BJ (cell line): ENCODE data around the gene ATE1. TPM values are rescaled to one million over a fixed set of nuclear protein-coding genes. Genes with fewer than 3 reads are reported as not detected.

ENCODE experiments used
- CTCF ChIA-PET: fragments of 350-600 bp; formaldehyde crosslinking; extraction: SDS; loops from one replicate; lab custom pipeline; 2021; ENCODE audit warnings: antibody characterized with exemption, inconsistent platforms; lab: Yijun Ruan, JAX
- POLR2A ChIA-PET: fragments of 300-600 bp; sonication (Branson Sonifier 250); formaldehyde crosslinking; extraction: SDS; loops from one replicate; lab custom pipeline; 2021; ENCODE audit warnings: antibody characterized with exemption; lab: Charles Lee
- DNase-seq: peaks from one replicate; pipeline ENCODE4 v3.0.0-alpha.2; 2011; ENCODE audit warnings: low read depth
- H3K27me3 ChIP-seq: 2 replicates; pipeline ENCODE4 v1.6.0; 2011; ENCODE audit warnings: low read length; ENCODE audit not compliant: control insufficient read depth, insufficient read depth
- H3K36me3 ChIP-seq: 2 replicates; pipeline ENCODE4 v1.5.1; 2011; ENCODE audit warnings: low read length; ENCODE audit not compliant: control insufficient read depth, insufficient read depth
- H3K4me3 ChIP-seq: 2 replicates; pipeline ENCODE4 v1.5.1; 2011; ENCODE audit warnings: low read depth, mild to moderate bottlenecking, control low read depth, low read length
- CTCF ChIP-seq: IDR thresholded peaks from 2 replicates; pipeline ENCODE4 v1.5.1; 2011; ENCODE audit warnings: low read depth, mild to moderate bottlenecking, control low read depth, inconsistent platforms, low read length, moderate library complexity; ENCODE audit not compliant: insufficient read depth
- polyA plus RNA-seq: library from polyadenylated mRNA; depleted of rRNA; stranded (reverse); fragments of >200 nt; gene quantifications from 2 replicates; pipeline ENCODE4 v1.2.3, GENCODE V29; 2011

ATE1 gene
- polyA plus RNA-seq, 1 experiment, result 7.4 TPM

- DNase-seq, result no peak
- CTCF ChIA-PET, result interaction anchor here (0.8 to 2.2 kb wide), 5 partner anchors 9 to 1838 kb away, joined by 3 to 7 read pairs (median 6); no protein-coding TSS in a partner anchor
- H3K4me3 ChIP-seq, result no peak overlapping the region
- H3K36me3 ChIP-seq, result no peaks in the 10 kb centered on the region
- POLR2A ChIA-PET, result no interaction called here
- H3K27me3 ChIP-seq, result no peaks in the 10 kb centered on the region
- no peak for TF ChIP-seq CTCF
Measured at GRCh38 chr10:121732656-121733445, 195.0 kb downstream of the ATE1 start.

GRCh38 chr10:121732172-121732571, 195.7 kb downstream of the ATE1 start:
- no peak for TF ChIP-seq CTCF
- no peaks in the 10 kb centered on the region for H3K27me3 ChIP-seq
- no peak overlapping the region for H3K4me3 ChIP-seq
- no peak for DNase-seq
- H3K36me3 ChIP-seq, result no peaks in the 10 kb centered on the region
- CTCF ChIA-PET, result interaction anchor here (2.0 kb wide), 1 partner anchor 8 kb away, joined by 6 read pairs; no protein-coding TSS in a partner anchor
- POLR2A ChIA-PET, result no interaction called here

- Histone ChIP-seq H3K4me3 (no peak overlapping the region), H3K36me3 (no peaks in the 10 kb centered on the region), H3K27me3 (no peaks in the 10 kb centered on the region)
- POLR2A ChIA-PET, result no interaction called here
- DNase-seq, result no peak
- TF ChIP-seq CTCF, result no peak
- CTCF ChIA-PET, result interaction anchor here (2.1 kb wide), 1 partner anchor 9 kb away, joined by 6 read pairs; no protein-coding TSS in a partner anchor
Measured at GRCh38 chr10:121724282-121724681, 203.5 kb downstream of the ATE1 start.

GRCh38 chr10:121722665-121723064, 205.2 kb downstream of the ATE1 start:
- DNase-seq, result no peak

More at GRCh38 chr10:121722665-121723064, 205.2 kb downstream of the ATE1 start:
- no peak for TF ChIP-seq CTCF
- ChIA-PET POLR2A (no interaction called here), CTCF (interaction anchor here (2.1 kb wide), 1 partner anchor 11 kb away, joined by 6 read pairs; no protein-coding TSS in a partner anchor)
- Histone ChIP-seq H3K36me3 (no peaks in the 10 kb centered on the region), H3K27me3 (no peaks in the 10 kb centered on the region), H3K4me3 (no peak overlapping the region)
